Sigmoid colon (tissue), 7 donors: Measurements from ENCODE around the gene RAPGEF5. TPM values are rescaled to one million over a fixed set of nuclear protein-coding genes. Genes with fewer than 3 reads are reported as not detected.

Experiments used
- DNase-seq: peaks from one replicate; pipeline ENCODE4 v3.0.0-alpha.2; 2019
- H3K27ac ChIP-seq, 4 donors: fragments of 200-600 bp; sonication (generic); one replicate each; pipeline ENCODE4 v1.5.1; 2016 to 2019; ENCODE audit warnings: mild to moderate bottlenecking in 1 of 4
- H3K27me3 ChIP-seq, 3 donors: fragments of 200-600 bp; sonication (generic); one replicate each; pipeline ENCODE4 v1.5.1; 2019; ENCODE audit warnings: mild to moderate bottlenecking in 1 of 3
- H3K36me3 ChIP-seq, 4 donors: fragments of 200-600 bp; sonication (generic); one replicate each; pipeline ENCODE4 v1.5.1; 2016 to 2019
- H3K4me1 ChIP-seq, 4 donors: fragments of 200-600 bp; sonication (generic); one replicate each; pipeline ENCODE4 v1.5.1; 2017 to 2019
- H3K4me3 ChIP-seq, 4 donors: fragments of 200-600 bp; sonication (generic); one replicate each; pipeline ENCODE4 v1.5.1; 2017 to 2019; ENCODE audit warnings: mild to moderate bottlenecking in 2 of 4, moderate library complexity in 1 of 4
- H3K9me3 ChIP-seq, 4 donors: fragments of 200-600 bp in 3 of 4; sonication (generic) in 3 of 4; one replicate each; pipeline versions ENCODE4 v1.5.1 to v1.6.1; 2013 to 2019
- EP300 ChIP-seq, 4 donors: sonication (generic); formaldehyde crosslinking; IDR thresholded peaks; one replicate each; pipeline ENCODE4 v1.6.1; 2017; ENCODE audit warnings: antibody characterized with exemption in 4 of 4
- POLR2A ChIP-seq, 2 donors: fragments of 450-650 bp; IDR thresholded peaks; one replicate each; pipeline ENCODE4 v1.6.1; 2016; ENCODE audit warnings: antibody characterized with exemption in 2 of 2, mild to moderate bottlenecking in 2 of 2, moderate library complexity in 2 of 2
- POLR2AphosphoS5 ChIP-seq, 4 donors: sonication (generic); formaldehyde crosslinking; IDR thresholded peaks; one replicate each; pipeline ENCODE4 v1.6.1; 2017; ENCODE audit warnings: antibody characterized with exemption in 4 of 4
- WGBS, 2 donors: extraction: QIAGEN DNeasy Blood & Tissue Kit; methylation state at CpG; one replicate each; pipeline ENCODE4 v1.1.7; 2013; 5-methylcytosine and 5-hydroxymethylcytosine counted together
- intact Hi-C: fragments of 100-400 bp; cut with DNase I; formaldehyde crosslinking; loops from one replicate; pipeline ENCODE4 v1.15.1; 2023
- polyA plus RNA-seq, 3 donors: library from polyadenylated mRNA; stranded (reverse); fragments of 200-250 nt; gene quantifications; one replicate each; pipeline ENCODE4 v1.2.3, GENCODE V29; 2013
- total RNA-seq, 4 donors: library from RNA; depleted of rRNA; stranded (reverse); fragments of >200 nt; gene quantifications; one replicate each; pipeline ENCODE4 v1.1.0, GENCODE V29; 2016
- TF ChIP-seq, protein P1 (sequence below), 4 experiments: fragments of 450-650 bp in 3 of 4; fragments of 200-600 bp in 1 of 4; IDR thresholded peaks; one replicate each; pipeline ENCODE4 v1.5.1; 2016 to 2019; ENCODE audit warnings: antibody characterized with exemption in 4 of 4, mild to moderate bottlenecking in 3 of 4, moderate library complexity in 2 of 4
- donor health status: healthy with polysubstance abuse.
- donor health status: Bipolar disorder and iron deficiency.
- donor health status: healthy.

Gene RAPGEF5
- total and polyA plus RNA-seq, 7 donors: 6.0 to 17.9 (median 12.6) TPM

DNA sequence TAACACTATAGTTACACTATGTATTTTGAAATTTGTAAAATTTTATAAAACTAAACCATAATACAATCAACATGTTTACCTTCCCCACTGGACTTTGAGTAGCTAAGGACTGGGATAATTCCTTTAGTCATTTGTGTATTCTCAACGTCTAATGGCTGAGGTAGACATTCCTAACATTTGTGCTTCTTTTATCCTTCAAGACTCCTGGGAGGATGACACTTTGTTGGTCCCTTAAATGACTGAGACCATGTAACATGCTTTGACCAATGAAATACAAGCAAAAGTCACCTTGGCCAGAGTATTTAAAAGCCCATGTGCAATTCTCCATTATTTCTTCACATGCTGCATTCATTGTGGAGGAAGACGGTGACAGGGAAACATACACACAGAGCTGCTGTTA, 18.5 kb downstream of the RAPGEF5 start:
- no peak overlapping the region for H3K27ac ChIP-seq
- H3K27me3 ChIP-seq: no peaks in the 10 kb centered on the region
- intact Hi-C loops: no loop called here
- no peaks in the 10 kb centered on the region for H3K9me3 ChIP-seq
- TF ChIP-seq, protein P1, sequence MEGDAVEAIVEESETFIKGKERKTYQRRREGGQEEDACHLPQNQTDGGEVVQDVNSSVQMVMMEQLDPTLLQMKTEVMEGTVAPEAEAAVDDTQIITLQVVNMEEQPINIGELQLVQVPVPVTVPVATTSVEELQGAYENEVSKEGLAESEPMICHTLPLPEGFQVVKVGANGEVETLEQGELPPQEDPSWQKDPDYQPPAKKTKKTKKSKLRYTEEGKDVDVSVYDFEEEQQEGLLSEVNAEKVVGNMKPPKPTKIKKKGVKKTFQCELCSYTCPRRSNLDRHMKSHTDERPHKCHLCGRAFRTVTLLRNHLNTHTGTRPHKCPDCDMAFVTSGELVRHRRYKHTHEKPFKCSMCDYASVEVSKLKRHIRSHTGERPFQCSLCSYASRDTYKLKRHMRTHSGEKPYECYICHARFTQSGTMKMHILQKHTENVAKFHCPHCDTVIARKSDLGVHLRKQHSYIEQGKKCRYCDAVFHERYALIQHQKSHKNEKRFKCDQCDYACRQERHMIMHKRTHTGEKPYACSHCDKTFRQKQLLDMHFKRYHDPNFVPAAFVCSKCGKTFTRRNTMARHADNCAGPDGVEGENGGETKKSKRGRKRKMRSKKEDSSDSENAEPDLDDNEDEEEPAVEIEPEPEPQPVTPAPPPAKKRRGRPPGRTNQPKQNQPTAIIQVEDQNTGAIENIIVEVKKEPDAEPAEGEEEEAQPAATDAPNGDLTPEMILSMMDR (IDR thresholded peaks at IDR 0.05): no peak
- no peak for TF ChIP-seq POLR2A (IDR thresholded peaks at IDR 0.05)
- TF ChIP-seq EP300 (IDR thresholded peaks at IDR 0.05): no peak
- TF ChIP-seq POLR2AphosphoS5 (IDR thresholded peaks at IDR 0.05): no peak
- no peak for DNase-seq
- 47 to 49% methylated on average over 2 of the region's 2 CpGs for whole genome bisulfite sequencing, 2 donors
- H3K4me3 ChIP-seq: no peak overlapping the region
- H3K36me3 ChIP-seq: no peaks in the 10 kb centered on the region
- no peaks in the 10 kb centered on the region for H3K4me1 ChIP-seq

DNA sequence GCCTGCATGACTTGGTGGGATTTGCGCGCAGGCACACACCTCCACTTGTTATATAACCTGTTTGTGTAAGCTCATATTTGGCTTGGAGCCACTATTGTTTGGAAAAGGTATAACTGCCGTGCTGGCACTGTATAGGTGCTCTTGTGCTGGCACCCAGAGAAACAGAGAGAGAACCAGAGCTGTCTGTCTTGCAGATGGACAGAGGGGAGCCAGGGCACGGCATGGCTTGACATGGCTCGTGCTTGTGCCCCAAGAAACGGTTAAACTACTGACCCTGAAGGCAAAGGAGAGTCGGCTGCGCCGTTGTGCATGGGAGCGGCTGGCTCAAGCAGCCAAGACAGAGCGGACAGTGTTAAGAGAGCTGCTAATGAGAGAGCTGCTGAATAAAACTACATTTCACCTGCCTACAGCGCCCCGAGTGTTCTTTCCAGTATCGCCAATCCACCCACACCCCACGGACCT, 23.2 kb downstream of the RAPGEF5 start:
- Histone ChIP-seq H3K27ac (no peak overlapping the region), H3K4me3 (no peak overlapping the region), H3K4me1 (no peaks in the 10 kb centered on the region), H3K27me3 (no peaks in the 10 kb centered on the region), H3K9me3 (no peaks in the 10 kb centered on the region), H3K36me3 (no peaks in the 10 kb centered on the region)
- intact Hi-C loops: no loop called here
- WGBS, 2 donors: 43 to 80% methylated on average over 15 of the region's 15 CpGs
- TF ChIP-seq EP300 (IDR thresholded peaks at IDR 0.05) (no peak), POLR2A (IDR thresholded peaks at IDR 0.05) (no peak), POLR2AphosphoS5 (IDR thresholded peaks at IDR 0.05) (no peak)
- TF ChIP-seq, protein P1 (IDR thresholded peaks at IDR 0.05): no peak
- no peak for DNase-seq

DNA sequence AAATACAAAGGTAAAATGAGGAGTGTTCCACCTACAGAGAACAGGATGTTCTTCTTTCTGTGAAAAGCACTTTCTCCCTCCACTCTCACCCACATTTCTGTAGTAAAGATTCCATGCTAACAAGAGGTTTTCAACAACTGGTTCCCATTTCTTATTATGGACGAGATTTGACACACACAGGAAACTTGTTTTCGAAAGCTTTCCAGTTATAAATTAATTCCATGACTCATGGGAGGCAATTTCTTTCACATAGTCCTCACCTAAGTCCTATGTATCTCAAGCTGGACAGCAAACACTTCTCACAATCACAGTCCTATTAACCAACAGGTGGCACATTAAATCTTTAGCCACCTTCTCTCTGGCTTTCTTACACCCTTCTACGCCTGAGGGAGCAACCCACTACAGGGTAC, 24.5 kb downstream of the RAPGEF5 start:
- H3K36me3 ChIP-seq: no peaks in the 10 kb centered on the region
- H3K27ac ChIP-seq: no peak overlapping the region
- H3K27me3 ChIP-seq: no peaks in the 10 kb centered on the region
- intact Hi-C loops: no loop called here
- no peak overlapping the region for H3K4me3 ChIP-seq
- H3K9me3 ChIP-seq: no peaks in the 10 kb centered on the region
- DNase-seq: no peak
- no peak for TF ChIP-seq POLR2A (IDR thresholded peaks at IDR 0.05)
- TF ChIP-seq, protein P1 (IDR thresholded peaks at IDR 0.05): no peak
- TF ChIP-seq EP300 (IDR thresholded peaks at IDR 0.05): no peak
- no peak for TF ChIP-seq POLR2AphosphoS5 (IDR thresholded peaks at IDR 0.05)
- H3K4me1 ChIP-seq: no peaks in the 10 kb centered on the region
- WGBS, 2 donors: 9 to 47% methylated on average over 3 of the region's 3 CpGs

DNA sequence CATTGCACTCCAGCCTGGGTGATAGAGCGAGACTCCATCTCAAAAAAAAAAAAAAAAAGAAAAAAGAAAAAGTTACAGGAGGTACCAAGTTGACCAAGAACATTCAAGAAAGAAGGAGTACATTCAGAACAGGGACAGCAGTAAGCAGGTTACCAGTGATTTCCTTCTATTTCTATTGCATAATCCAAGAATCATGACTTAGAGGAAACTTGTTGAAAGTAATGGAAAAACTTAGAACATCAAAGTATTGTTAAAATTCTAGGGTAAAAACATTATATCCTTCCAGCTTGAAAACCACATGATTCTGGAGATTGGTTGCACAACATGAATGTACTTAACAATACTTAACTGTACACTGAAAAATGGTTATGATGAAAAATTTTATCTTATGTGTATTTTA, 25.2 kb downstream of the RAPGEF5 start:
- H3K9me3 ChIP-seq: no peaks in the 10 kb centered on the region
- intact Hi-C loops: no loop called here
- TF ChIP-seq POLR2AphosphoS5 (IDR thresholded peaks at IDR 0.05) (no peak), POLR2A (IDR thresholded peaks at IDR 0.05) (no peak), EP300 (IDR thresholded peaks at IDR 0.05) (no peak)
- TF ChIP-seq, protein P1 (IDR thresholded peaks at IDR 0.05): no peak
- no peaks in the 10 kb centered on the region for H3K27me3 ChIP-seq
- WGBS, 2 donors: 83 to 100% methylated on average over 1 of the region's 1 CpG
- no peaks in the 10 kb centered on the region for H3K36me3 ChIP-seq
- no peak overlapping the region for H3K27ac ChIP-seq
- DNase-seq: no peak
- H3K4me1 ChIP-seq: no peaks in the 10 kb centered on the region
- H3K4me3 ChIP-seq: no peak overlapping the region

DNA sequence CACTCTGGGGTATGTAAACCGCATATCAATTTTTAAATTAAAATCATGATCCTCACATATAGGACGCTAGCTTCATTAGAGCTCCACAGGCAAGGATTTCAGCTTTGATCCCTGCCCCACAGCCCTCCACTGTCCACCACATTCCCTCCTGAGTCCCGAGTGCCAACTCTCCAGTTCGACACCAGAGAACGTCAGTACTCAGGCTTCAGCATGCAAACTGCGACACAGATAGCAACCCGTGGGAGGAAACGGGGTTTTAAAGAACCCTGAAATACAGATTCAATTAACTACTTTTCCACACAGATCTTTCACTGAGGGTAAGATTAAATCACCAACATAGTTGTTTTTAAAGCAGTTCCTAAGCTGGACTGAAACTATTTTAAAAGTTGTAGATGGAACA, 26.1 kb downstream of the RAPGEF5 start:
- intact Hi-C loops: no loop called here
- no peak overlapping the region for H3K27ac ChIP-seq
- no peaks in the 10 kb centered on the region for H3K36me3 ChIP-seq
- 89 to 90% methylated on average over 8 of the region's 8 CpGs for WGBS, 2 donors
- H3K4me1 ChIP-seq: no peaks in the 10 kb centered on the region
- H3K27me3 ChIP-seq: no peaks in the 10 kb centered on the region
- no peaks in the 10 kb centered on the region for H3K9me3 ChIP-seq
- H3K4me3 ChIP-seq: no peak overlapping the region
- no peak for DNase-seq
- TF ChIP-seq POLR2AphosphoS5 (IDR thresholded peaks at IDR 0.05) (no peak), POLR2A (IDR thresholded peaks at IDR 0.05) (no peak), EP300 (IDR thresholded peaks at IDR 0.05) (no peak)
- TF ChIP-seq, protein P1 (IDR thresholded peaks at IDR 0.05): no peak
